LNCaP clone FGC (cell line): ENCODE results near the gene CLSTN2.

Experiments
- DNase-seq: peaks from one replicate; pipeline ENCODE4 v3.0.0-alpha.2; 2011; ENCODE audit warnings: low read depth
- H3K4me3 ChIP-seq: 2 replicates; pipeline ENCODE4 v1.5.1; 2011; ENCODE audit warnings: mild to moderate bottlenecking, low read depth, low read length, control low read depth
- TF ChIP-seq, protein P1 (sequence below): IDR thresholded peaks from 2 replicates; pipeline ENCODE4 v1.5.1; 2012; ENCODE audit warnings: mild to moderate bottlenecking; ENCODE audit not compliant: control insufficient read depth, insufficient read depth; ENCODE audit errors: extremely low read depth

CLSTN2 gene

GRCh38 chr3:140443073-140443472 lies 508.1 kb downstream of the CLSTN2 start:
- TF ChIP-seq, protein P1, sequence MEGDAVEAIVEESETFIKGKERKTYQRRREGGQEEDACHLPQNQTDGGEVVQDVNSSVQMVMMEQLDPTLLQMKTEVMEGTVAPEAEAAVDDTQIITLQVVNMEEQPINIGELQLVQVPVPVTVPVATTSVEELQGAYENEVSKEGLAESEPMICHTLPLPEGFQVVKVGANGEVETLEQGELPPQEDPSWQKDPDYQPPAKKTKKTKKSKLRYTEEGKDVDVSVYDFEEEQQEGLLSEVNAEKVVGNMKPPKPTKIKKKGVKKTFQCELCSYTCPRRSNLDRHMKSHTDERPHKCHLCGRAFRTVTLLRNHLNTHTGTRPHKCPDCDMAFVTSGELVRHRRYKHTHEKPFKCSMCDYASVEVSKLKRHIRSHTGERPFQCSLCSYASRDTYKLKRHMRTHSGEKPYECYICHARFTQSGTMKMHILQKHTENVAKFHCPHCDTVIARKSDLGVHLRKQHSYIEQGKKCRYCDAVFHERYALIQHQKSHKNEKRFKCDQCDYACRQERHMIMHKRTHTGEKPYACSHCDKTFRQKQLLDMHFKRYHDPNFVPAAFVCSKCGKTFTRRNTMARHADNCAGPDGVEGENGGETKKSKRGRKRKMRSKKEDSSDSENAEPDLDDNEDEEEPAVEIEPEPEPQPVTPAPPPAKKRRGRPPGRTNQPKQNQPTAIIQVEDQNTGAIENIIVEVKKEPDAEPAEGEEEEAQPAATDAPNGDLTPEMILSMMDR = no peak
- H3K4me3 ChIP-seq = no peak overlapping the region
- no peak for DNase-seq

GRCh38 chr3:140443806-140444205 lies 508.8 kb downstream of the CLSTN2 start:
- TF ChIP-seq, protein P1 = no peak
- no peak for DNase-seq
- H3K4me3 ChIP-seq = no peak overlapping the region

DNA sequence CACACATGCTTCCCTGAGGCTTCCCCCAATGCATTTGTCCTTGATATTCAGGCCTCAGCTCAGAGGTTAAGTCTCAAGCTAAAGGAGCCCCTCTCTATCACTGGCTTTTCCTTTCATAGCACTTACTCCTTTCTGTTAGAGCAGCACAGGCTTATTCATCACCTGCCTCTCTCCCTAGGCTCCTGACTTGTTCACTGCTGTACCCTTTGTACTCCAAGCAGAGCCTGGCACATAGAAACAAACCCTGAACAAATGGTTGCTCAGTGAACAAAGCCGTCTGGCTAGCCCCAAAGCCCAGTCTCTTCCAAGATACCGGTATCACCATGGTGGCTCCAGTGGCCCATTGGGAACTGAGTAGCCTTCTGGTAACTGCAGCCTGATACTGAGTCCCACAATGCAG lies 511.7 kb downstream of the CLSTN2 start:
- no peak for DNase-seq
- TF ChIP-seq, protein P1 = no peak
- H3K4me3 ChIP-seq = no peak overlapping the region

GRCh38 chr3:140447136-140447535 lies 512.2 kb downstream of the CLSTN2 start:
- DNase-seq = no peak
- TF ChIP-seq, protein P1 = no peak
- no peak overlapping the region for H3K4me3 ChIP-seq

- TF ChIP-seq, protein P1 = no peak
- no peak for DNase-seq
- H3K4me3 ChIP-seq = no peak overlapping the region
Measured at GRCh38 chr3:140448001-140448400, 513.0 kb downstream of the CLSTN2 start.

DNA sequence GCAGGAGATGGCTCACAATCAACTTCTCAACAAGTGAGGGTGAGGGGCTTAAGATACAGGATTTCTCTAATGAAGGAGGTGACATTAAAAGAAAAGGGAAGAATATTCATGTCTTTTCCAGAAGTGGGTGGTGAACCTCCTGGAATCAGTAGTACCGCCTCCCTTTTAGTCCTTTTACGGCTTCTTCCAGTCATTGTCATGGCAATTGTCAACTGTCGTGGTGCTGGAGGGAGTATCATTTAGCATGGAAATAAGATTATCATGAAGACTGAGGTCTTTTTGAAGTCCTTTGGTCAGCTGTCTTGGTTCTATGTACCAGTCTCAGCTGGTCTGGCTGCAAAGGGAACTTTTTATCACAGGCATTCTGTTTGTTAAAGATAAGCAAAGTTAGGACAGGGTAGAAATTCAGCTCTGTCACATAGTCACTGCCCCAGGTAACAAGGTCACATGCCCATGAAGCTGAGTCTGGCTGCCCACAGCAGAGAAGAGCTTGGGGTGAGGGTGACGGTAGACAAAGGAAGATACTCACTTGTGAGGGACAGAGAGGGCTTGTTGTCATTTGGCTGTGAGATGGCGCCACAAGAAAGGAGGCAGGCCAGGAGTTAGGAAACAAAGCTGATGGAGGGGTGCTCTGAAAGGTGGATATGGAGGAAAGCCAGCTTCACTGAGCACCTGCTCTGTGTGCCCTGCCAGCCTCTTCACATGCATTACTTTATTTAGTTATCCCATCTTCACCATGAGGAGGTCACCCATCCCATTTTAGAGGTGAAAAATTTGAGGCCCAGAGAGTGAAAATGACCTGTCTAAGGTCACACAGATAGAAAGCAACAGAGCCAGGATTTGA lies 514.6 kb downstream of the CLSTN2 start:
- H3K4me3 ChIP-seq = no peak overlapping the region
- TF ChIP-seq, protein P1 = no peak
- DNase-seq = no peak

DNA sequence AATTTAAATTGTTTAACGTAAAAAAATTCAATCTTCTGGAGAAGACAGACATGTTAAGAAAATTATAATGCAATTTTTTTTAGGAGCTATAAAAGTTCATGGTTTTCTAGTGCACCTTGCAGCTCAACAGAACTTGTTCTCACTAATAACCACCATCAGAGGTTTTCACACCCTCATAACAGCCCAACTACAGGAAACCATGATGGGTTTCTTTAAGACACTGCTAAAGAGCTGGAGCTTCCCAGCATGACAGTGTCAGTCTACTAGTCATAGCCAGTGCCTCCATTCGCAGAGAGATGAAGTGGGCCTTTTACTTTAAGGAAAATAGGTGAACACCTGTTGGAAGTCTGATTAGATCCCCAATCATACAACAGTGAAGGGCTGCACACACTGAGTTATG lies 518.8 kb downstream of the CLSTN2 start:
- TF ChIP-seq, protein P1 = no peak
- no peak for DNase-seq
- H3K4me3 ChIP-seq = no peak overlapping the region
